Measurements from ENCODE around the gene AFAP1L2.

- no peak for TF ChIP-seq CTCF (IDR thresholded peaks at IDR 0.05)
- TF ChIP-seq POLR2A (IDR thresholded peaks at IDR 0.05), result no peak
Measured at GRCh38 chr10:114283535-114284234, 120.6 kb downstream of the AFAP1L2 start.
